Coronary artery (tissue), 2 donors: ENCODE results near the gene FRRS1.

ENCODE experiments used
- DNase-seq: peaks from one replicate; pipeline ENCODE4 v3.0.0-alpha.2; 2017; ENCODE audit warnings: low spot score
- H3K27ac ChIP-seq, 2 donors: fragments of 200-600 bp; sonication (generic); one replicate each; pipeline ENCODE4 v1.5.1; 2016 to 2019
- H3K4me3 ChIP-seq: fragments of 200-600 bp; sonication (generic); 2 replicates; pipeline ENCODE4 v1.5.1; 2016; ENCODE audit warnings: mild to moderate bottlenecking, moderate library complexity
- TF ChIP-seq, protein P1 (sequence below): fragments of 200-600 bp; sonication (generic); IDR thresholded peaks from one replicate; pipeline ENCODE4 v1.5.1; 2019; ENCODE audit warnings: antibody characterized with exemption

The FRRS1 gene

DNA sequence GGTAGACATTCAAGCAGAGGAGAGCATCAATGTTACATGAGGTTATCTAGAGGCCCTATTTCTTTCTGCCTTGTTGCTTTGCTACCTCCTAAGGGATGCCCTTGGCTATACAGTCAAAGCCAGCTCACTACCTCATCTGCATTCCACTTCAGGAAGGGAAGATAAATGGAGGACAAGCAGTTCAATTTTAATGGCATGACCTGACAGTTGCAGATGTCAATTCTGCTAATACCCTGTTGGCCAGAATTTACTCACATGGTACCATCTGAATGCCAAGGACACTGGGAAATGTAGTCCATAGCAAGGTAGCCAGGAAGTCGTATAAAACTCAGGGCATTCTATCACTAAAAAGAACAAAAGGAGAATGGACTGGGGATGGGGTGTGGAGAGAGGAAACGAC lies 89.0 kb downstream of the FRRS1 start:
- Histone ChIP-seq H3K4me3 (no peak overlapping the region), H3K27ac (no peak overlapping the region)
- TF ChIP-seq, protein P1, sequence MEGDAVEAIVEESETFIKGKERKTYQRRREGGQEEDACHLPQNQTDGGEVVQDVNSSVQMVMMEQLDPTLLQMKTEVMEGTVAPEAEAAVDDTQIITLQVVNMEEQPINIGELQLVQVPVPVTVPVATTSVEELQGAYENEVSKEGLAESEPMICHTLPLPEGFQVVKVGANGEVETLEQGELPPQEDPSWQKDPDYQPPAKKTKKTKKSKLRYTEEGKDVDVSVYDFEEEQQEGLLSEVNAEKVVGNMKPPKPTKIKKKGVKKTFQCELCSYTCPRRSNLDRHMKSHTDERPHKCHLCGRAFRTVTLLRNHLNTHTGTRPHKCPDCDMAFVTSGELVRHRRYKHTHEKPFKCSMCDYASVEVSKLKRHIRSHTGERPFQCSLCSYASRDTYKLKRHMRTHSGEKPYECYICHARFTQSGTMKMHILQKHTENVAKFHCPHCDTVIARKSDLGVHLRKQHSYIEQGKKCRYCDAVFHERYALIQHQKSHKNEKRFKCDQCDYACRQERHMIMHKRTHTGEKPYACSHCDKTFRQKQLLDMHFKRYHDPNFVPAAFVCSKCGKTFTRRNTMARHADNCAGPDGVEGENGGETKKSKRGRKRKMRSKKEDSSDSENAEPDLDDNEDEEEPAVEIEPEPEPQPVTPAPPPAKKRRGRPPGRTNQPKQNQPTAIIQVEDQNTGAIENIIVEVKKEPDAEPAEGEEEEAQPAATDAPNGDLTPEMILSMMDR, result no peak
- DNase-seq, result no peak

DNA sequence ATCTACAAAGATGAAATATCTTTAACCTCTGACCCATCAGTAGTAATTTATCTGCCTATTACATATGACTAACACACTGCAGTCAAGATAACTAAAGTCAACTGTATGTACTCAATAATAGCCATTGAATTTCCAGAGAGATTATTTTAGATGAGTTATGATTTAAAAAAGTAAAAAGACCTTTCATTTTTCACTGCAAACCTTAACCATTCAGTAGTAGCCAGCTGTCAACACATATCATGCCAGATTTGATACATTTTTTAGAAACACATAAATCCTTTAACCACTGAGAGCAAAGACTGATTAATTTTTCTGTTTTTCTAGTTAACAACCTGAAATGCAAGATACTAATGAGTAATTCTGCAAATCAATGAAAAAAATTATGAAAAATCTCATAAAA lies 89.6 kb downstream of the FRRS1 start:
- TF ChIP-seq, protein P1, result no peak
- Histone ChIP-seq H3K27ac (no peak overlapping the region), H3K4me3 (no peak overlapping the region)
- no peak for DNase-seq

DNA sequence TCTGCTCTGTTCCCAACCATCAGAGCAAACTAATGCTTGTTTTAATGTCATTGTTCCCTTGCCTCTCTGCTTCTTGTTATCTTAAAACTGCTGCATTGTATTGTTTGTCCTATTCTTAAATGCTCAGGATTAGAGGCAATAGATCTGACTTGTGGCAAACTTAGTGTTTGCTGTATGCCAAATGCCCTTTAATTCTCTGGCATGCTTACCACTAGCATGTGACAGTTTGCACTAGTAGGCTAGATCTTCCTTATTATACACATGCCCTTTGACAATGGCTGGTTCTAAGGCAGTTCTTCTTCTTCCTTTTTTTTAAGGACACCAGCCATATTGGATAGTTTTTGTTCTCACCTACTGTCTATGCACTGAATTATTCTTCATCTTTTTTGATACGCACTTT lies 90.4 kb downstream of the FRRS1 start:
- TF ChIP-seq, protein P1, result no peak
- Histone ChIP-seq H3K4me3 (no peak overlapping the region), H3K27ac (no peak overlapping the region)
- DNase-seq, result no peak

DNA sequence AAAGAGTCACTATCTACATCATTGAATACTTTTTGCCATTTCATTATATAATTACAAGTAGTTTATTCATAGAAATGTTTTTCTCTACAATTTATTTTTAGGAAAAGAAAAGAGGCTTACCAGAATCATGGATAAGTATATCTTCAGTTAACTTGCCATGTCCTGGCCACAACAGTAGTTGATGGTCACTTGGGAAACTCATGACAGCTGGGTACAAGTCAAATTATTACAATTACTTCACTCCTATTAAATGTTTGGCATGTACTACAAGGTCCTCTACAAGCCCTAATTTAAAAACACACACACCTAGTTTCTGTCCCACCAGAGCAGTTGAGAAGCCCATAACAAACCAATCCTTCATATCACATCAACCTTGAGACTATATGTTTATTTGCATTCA lies 91.1 kb downstream of the FRRS1 start:
- TF ChIP-seq, protein P1, result no peak
- Histone ChIP-seq H3K4me3 (no peak overlapping the region), H3K27ac (no peak overlapping the region)
- no peak for DNase-seq

DNA sequence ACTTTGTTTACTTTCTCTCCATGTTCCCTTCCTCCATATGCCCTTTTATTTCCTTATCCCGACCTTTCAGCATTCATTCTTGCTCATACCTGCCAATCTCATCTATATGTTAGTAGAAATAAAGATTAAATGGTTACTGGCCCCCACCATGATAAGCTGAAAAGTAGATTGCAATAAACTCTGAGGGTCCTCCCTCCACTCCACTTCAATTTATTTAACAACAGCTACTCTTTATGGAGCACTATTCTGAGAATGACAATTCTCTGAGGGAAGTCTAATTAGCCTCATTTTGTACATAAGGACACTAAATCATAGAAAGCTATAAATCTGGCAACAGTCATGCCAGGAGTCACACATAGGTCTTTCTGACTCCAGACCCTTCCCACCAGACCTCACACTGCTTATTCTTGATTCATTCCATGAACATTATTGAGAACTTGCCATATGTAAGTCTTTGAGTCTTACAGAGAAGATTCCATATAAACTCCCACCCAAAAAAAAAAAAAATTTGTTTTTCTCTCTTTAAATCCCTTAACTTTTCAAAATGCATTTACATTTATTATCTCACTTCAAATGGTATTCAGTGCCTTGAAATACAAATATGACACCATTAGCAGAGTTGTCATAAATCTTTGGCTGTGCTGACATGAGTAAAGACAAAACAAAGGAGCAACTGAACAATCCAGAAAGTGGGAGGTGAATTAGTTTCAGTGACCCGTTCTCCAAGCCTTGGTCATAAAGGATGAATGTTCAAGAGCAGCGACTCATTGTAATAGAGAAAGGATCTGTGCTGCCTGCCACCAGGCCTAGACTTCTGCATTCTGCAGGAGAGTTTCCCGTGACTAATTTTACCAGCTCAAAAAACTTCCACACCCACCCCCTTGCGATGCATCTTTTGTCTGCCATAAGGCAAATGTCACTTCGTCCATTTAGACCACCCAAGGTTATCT lies 92.0 kb downstream of the FRRS1 start:
- H3K27ac ChIP-seq, result no peak overlapping the region
- TF ChIP-seq, protein P1, result no peak
- no peak overlapping the region for H3K4me3 ChIP-seq
- DNase-seq, result no peak

DNA sequence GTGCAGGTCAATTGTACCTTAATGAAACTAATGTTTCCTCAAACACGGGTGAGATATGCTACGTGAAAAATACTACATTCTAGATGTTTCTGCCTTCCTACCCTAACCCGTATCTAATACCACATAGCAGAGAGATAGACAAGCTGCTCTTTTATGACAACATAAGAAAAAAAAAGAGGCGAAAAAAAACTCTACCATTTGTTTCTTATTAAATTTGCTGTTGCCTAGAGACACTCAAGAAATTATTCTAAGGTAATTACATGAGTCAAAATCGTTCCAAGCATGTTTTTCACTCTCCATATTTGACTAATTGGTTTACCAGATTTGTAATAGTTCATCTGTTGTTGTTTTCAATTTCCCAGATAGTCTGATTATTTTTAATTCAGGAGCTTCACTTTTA lies 93.1 kb downstream of the FRRS1 start:
- H3K4me3 ChIP-seq, result no peak overlapping the region
- DNase-seq, result no peak
- TF ChIP-seq, protein P1, result no peak
- H3K27ac ChIP-seq, result no peak overlapping the region
